DMS53 (cell line): Measurements from ENCODE around the gene CYP2C9.
A peak's percentile ranks its signal among the peaks of the same experiment; 100 is the strongest.
"Not testable (repeated sequence)": the region's sequence is repeated elsewhere in the genome, so short reads cannot be mapped to it uniquely, and the experiment has no call there.

ENCODE experiments used
- DNase-seq: peaks from one replicate; lab custom pipeline; 2025; lab: John Stamatoyannopoulos, UW

Gene CYP2C9

DNA sequence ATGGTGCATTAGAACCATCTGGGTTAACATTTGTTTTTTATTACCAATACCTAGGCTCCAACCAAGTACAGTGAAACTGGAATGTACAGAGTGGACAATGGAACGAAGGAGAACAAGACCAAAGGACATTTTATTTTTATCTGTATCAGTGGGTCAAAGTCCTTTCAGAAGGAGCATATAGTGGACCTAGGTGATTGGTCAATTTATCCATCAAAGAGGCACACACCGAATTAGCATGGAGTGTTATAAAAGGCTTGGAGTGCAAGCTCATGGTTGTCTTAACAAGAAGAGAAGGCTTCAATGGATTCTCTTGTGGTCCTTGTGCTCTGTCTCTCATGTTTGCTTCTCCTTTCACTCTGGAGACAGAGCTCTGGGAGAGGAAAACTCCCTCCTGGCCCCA is at the start of gene CYP2C9:
TSS of gene CYP2C9 (plus strand) at position 276 of the 400 bp plus-strand sequence. CDS start at position 301, 25 bp downstream.
- no peak for DNase-seq

DNA sequence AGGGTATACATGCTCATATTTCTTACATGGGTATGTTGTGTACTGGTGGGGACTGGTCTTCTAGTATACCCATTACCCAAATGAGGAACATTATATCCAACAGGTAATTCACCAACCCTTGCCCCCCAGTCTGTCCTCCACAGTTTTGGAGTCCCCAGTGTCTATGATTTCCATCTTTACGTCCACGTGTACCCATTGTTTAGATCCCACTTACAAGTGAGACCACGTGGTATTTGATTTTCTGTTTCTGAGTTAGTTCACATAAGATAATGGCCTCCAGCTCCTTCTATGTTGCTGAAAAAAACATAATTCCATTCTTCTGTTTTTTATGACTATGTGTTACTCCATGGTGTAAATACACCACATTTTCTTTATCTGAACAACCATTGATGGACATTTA is 49.3 kb upstream of the CYP2C9 start:
- DNase-seq, result no peak

- DNase-seq, result no peak
Measured at GRCh38 chr10:94890264-94891022, 48.0 kb upstream of the CYP2C9 start.

GRCh38 chr10:94898414-94898813 is 40.0 kb upstream of the CYP2C9 start:
- not testable (repeated sequence) for DNase-seq

- DNase-seq, result no peak
Measured at GRCh38 chr10:94902080-94902479, 36.4 kb upstream of the CYP2C9 start.

- peak; percentile 6 for DNase-seq
Measured at GRCh38 chr10:94902570-94902969, 35.9 kb upstream of the CYP2C9 start.

- DNase-seq, result peak; percentile 62
Measured at GRCh38 chr10:94904506-94905148, 33.8 kb upstream of the CYP2C9 start.

GRCh38 chr10:94916423-94916822 is 22.0 kb upstream of the CYP2C9 start:
- no peak for DNase-seq

- no peak for DNase-seq
Measured at GRCh38 chr10:94936721-94937120, 1.7 kb upstream of the CYP2C9 start.

DNA sequence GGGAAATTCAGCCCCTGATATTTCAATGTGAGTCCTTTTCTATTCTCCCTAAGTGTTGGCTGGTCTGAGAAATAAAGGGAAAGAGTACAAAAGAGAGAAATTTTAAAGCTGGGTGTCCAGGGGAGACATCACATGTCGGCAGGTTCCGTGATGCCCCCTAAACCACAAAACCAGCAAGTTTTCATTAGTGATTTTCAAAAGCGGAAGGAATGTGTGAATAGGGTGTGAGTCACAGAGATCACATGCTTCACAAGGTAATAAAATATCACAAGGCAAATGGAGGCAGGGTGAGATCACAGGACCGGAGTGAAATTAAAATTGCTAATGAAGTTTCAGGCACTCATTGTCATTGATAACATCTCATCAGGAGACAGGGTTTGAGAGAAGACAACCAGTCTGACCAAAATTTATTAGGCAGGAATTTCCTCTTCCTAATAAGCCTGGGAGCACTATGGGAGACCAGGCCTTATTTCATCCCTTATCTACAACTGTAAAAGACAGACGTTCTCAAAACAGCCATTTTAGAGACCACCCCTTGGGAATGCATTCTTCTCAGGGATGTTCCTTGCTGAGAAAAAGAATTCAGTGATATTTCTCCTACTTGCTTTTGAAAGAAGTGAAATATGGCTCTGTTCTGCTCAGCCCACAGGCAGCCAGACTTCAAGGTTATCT is 5.1 kb downstream of the CYP2C9 start:
- DNase-seq, result peak; percentile 29

- not testable (repeated sequence) for DNase-seq
Measured at GRCh38 chr10:94946181-94946580, 7.7 kb downstream of the CYP2C9 start.

GRCh38 chr10:94963901-94964300 is 25.4 kb downstream of the CYP2C9 start:
- peak; percentile 83 for DNase-seq

DNA sequence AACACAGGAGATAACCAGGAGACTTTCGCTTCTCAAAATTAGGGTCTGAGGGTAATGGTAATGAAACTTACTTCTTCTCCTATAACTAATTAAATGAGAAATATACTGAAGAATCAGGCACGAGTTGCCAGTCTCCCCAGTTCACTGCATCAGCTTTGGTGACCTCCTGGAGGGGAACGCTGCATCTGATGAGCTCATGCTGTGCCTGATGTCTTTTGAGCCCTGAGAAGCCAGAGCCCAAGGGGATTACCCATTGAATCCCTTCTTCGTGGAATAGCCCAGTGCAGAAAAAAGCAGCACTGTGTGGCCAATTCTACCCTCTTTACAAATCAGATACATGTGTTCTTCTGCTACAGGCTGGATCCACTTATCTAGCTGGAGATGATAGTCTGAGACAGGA is 45.1 kb downstream of the CYP2C9 start:
- DNase-seq, result no peak

GRCh38 chr10:94989192-94989591 is 50.7 kb downstream of the CYP2C9 start:
- DNase-seq, result no peak

- DNase-seq, result peak; percentile 78
Measured at GRCh38 chr10:94991243-94991888, 52.9 kb downstream of the CYP2C9 start.

- peak; percentile 8 for DNase-seq
Measured at GRCh38 chr10:94992811-94993210, 54.4 kb downstream of the CYP2C9 start.

GRCh38 chr10:94997741-94998174 is 59.3 kb downstream of the CYP2C9 start:
- no peak for DNase-seq

DNA sequence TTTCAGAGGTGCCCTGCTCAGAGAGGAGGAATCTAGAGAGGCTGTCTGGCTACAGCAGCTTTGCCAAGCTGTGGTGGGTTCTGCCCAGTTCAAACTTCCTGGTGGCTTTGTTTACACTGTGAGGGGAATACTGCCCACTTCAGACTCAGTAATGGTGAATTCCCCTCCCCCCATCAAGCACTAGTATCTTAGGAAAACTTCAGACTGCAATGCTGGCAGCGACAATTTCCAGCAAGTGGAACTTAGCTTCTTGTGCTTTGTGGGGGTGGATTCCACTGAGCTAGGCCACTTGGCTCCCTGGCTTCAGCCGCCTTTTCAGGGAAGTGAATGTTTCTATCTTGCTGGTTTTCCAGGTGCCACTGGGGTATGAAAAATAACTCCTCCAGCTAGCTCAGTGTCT is 88.0 kb downstream of the CYP2C9 start:
- DNase-seq, result peak; percentile 13

- DNase-seq, result peak; percentile 66
Measured at GRCh38 chr10:95031656-95032055, 93.2 kb downstream of the CYP2C9 start.

DNA sequence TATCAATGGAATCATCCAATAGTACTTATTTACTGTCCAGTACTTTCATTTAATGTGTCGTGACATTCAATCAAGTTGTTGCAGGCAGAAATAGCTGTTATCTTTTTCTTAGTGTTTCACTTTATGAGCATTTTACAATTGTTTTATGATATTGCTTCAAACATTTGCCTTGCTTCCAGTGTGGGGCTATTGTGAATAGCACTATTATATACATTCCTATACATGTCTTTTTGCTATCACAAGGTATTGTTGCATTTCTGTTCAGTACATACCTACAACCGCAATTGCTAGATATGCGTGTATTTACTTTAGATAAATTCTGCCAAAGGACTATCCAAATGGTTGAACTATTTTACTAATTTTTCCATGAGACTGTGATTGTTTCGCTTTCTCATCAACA is 95.9 kb downstream of the CYP2C9 start:
- no peak for DNase-seq

DNA sequence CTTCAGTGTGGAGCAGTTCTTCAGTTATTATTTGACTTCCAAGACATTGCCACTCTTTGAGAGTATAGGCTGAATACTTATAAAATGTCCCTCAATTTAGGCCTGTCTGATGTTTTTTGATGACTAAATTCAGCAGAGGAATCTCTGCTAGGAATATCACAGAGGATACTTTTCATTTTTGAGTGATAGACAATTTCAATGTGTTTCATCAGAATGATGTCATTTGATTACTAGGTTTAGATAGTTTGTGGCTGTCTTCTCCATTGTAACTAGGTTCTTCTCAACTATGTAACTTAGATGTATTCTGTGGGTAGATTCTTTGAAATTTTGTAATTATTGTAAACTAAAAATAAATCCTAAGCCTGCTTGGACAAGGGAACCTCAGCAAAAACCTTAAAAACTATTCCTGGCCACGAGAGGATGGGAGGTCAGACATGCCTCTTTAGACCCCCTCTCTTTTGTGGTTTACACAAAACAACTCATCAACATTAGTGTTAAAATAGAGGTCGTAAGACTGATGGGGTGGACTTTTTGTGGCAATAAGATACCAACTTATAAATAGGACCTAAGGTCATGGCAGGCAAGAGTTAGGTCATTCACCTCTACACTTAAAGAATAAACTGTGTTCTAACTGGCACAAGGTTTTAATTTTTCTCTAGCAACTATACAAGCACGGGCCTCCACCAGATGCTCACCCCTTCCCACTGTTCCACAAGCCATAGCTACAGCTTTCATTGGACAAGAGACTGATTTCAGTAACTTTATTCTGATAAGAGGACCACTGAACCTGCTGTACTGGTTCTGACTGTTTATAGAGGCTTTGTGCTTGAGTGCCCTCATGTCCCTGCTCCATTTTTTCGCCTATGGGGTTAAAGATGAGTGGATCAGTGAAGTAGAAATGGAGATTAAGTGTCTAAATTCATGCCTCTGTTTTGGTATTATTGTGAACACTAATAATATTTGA is 97.2 kb downstream of the CYP2C9 start:
- peak; percentile 93 for DNase-seq
